ENCODE measurements around the gene SLC30A3. TPM values are rescaled to one million over a fixed set of nuclear protein-coding genes. Genes with fewer than 3 reads are reported as not detected.

The SLC30A3 gene
- total RNA-seq, 6 experiments from 2014 or later, result not detected

DNA sequence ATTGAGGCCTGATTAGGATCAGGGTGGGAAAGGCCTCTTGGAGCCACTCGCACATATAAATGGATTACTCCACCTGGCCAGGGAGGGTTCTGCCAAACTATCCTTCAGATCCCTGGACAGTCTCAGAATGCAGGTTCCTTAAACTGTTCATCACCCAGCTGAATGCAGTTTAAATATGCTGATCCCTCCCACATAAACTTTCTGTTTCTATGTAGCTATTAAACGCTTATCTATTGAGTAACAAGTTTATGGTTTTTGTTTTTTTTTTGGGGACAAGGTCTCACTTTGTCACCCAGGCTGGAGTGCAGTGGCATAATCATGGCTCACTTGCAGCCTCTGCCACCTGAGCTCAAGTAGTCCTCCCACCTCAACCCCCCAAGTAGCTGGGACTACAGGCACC is 43.8 kb downstream of the SLC30A3 start:
- no peak for TF ChIP-seq POLR2A (IDR thresholded peaks at IDR 0.05)
- TF ChIP-seq, protein P1, sequence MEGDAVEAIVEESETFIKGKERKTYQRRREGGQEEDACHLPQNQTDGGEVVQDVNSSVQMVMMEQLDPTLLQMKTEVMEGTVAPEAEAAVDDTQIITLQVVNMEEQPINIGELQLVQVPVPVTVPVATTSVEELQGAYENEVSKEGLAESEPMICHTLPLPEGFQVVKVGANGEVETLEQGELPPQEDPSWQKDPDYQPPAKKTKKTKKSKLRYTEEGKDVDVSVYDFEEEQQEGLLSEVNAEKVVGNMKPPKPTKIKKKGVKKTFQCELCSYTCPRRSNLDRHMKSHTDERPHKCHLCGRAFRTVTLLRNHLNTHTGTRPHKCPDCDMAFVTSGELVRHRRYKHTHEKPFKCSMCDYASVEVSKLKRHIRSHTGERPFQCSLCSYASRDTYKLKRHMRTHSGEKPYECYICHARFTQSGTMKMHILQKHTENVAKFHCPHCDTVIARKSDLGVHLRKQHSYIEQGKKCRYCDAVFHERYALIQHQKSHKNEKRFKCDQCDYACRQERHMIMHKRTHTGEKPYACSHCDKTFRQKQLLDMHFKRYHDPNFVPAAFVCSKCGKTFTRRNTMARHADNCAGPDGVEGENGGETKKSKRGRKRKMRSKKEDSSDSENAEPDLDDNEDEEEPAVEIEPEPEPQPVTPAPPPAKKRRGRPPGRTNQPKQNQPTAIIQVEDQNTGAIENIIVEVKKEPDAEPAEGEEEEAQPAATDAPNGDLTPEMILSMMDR (IDR thresholded peaks at IDR 0.05), result no peak
- intact Hi-C loops (cut with DNase I), result no loop called here
- Histone ChIP-seq H3K9me3 (no peaks in the 10 kb centered on the region), H3K27ac (no peak overlapping the region), H3K36me3 (peaks cover 0 to 33% (median 14%) of the 10 kb centered on the region in 4 donors), H3K4me1 (peaks cover 0 to 6% (median 0%) of the 10 kb centered on the region in 4 donors), H3K27me3 (no peaks in the 10 kb centered on the region), H3K4me3 (no peak overlapping the region)
- ATAC-seq (no peak), DNase-seq (peak in 1 of 3 donors; percentile 13)
- 62% methylated on average over 2 of the region's 2 CpGs for WGBS (ENCODE audit: insufficient coverage, low coverage, low lambda C conversion rate, missing lambda C conversion rate)

DNA sequence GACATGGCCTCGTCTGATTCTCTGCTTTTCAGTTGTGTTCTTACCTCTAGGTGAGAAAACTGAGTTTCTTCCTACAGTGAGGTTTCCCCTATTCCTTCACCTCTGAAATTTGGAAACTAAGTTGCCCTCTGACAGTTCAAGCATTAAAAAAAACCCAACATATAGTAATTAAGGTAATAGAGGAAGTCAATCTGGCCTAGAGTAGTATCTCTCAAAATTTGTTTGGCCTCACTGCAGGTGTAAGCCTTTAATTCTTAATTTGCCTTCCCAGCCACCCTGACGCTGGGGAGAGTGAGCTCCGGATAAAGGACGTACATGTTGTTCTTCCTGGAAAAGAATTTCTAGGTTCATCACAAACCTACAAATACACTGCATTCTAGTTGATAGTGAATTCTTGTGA is 44.2 kb downstream of the SLC30A3 start:
- Histone ChIP-seq H3K27me3 (no peaks in the 10 kb centered on the region), H3K4me1 (peaks cover 0 to 9% (median 0%) of the 10 kb centered on the region in 4 donors), H3K36me3 (peaks cover 0 to 28% (median 12%) of the 10 kb centered on the region in 4 donors), H3K9me3 (no peaks in the 10 kb centered on the region), H3K27ac (no peak overlapping the region), H3K4me3 (no peak overlapping the region)
- ATAC-seq (no peak), DNase-seq (peak in 1 of 3 donors; percentile 15)
- WGBS (ENCODE audit: insufficient coverage, low coverage, low lambda C conversion rate, missing lambda C conversion rate), result 87% methylated on average over 2 of the region's 4 CpGs
- no peak for TF ChIP-seq POLR2A (IDR thresholded peaks at IDR 0.05)
- TF ChIP-seq, protein P1 (IDR thresholded peaks at IDR 0.05), result no peak
- intact Hi-C loops (cut with DNase I), result no loop called here

DNA sequence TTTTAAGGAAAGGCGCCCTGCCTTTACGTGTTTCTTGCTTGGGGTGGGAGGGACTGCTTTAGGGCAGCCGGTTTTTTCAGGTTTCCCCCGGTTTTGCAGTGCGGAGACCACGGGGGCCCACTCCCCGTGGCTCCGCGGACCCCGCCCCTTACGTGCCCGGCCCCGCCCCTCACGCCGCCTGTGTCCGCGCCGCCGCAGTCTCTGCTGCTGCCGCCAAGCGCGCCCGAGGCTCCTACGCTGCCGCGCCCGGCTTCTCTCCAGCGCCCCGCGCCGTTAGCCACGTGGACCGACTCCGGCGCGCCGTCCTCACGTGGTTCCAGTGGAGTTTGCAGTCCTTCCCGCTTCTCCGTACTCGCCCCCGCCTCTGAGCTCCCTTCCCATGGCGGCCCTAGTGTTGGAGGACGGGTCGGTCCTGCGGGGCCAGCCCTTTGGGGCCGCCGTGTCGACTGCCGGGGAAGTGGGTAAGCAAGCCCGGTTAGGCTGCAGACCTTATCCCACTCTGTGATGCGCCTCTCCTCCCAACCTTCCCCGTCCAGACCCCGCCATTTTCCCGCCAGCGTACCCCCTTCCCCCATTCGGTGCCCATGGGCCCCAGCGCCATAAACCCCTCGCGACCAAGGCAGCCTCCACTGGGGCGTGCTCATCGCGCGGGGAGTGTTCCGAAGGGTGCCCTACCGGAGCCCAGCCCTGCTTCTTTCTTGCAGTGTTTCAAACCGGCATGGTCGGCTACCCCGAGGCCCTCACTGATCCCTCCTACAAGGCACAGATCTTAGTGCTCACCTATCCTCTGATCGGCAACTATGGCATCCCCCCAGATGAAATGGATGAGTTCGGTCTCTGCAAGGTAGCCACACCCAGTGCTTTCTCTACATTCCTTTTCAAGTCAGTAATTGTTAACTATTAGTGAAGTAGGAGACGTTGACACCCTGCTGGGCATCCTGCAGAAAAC is 45.4 kb downstream of the SLC30A3 start, which contains the start of gene CAD:
Gene CAD, plus strand, starts transcription at position 197 of the 949 bp plus-strand sequence. Its CDS starts 183 bp downstream, at position 380.
- Histone ChIP-seq H3K27ac (peak within 1 kb of the TSS; percentile 32 to 47 (median 36)), H3K27me3 (no peaks in the 10 kb centered on the region), H3K4me1 (peaks cover 0 to 16% (median 3%) of the 10 kb centered on the region in 4 donors), H3K36me3 (peaks cover 0 to 18% (median 6%) of the 10 kb centered on the region in 4 donors), H3K4me3 (peak within 1 kb of the TSS; percentile 63 to 75 (median 65)), H3K9me3 (no peaks in the 10 kb centered on the region)
- TF ChIP-seq POLR2A (IDR thresholded peaks at IDR 0.05), result peak; percentile 35
- TF ChIP-seq, protein P1 (IDR thresholded peaks at IDR 0.05), result peak; percentile 18 to 49 (median 34)
- peak; percentile 93 to 95 (median 94) for ATAC-seq
- DNase-seq, result peak; percentile 89 to 92 (median 90)
- 5% methylated on average over 36 of the region's 72 CpGs for WGBS (ENCODE audit: insufficient coverage, low coverage, low lambda C conversion rate, missing lambda C conversion rate)
- intact Hi-C loops (cut with DNase I), result no loop called here

DNA sequence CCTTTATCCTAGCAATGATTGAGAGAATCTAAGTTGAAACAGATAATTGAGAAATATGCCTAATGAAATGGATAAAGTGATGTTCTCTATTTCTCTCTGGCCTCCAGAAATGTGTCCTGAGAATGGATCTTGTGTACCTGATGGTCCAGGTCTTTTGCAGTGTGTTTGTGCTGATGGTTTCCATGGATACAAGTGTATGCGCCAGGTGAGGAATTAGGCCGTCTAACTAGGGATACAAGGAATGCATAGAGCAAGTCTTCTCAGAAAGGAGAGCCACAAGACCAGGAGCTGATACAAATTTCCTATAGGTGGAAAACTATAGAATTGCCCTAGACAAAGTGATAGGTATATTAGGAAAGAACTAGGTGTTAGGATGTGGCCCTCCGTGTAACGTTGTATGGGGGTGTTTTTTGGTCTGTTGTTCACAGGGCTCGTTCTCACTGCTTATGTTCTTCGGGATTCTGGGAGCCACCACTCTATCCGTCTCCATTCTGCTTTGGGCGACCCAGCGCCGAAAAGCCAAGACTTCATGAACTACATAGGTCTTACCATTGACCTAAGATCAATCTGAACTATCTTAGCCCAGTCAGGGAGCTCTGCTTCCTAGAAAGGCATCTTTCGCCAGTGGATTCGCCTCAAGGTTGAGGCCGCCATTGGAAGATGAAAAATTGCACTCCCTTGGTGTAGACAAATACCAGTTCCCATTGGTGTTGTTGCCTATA is 46.3 kb downstream of the SLC30A3 start:
- Histone ChIP-seq H3K9me3 (no peaks in the 10 kb centered on the region), H3K36me3 (peaks cover 0 to 11% (median 3%) of the 10 kb centered on the region in 4 donors), H3K27me3 (no peaks in the 10 kb centered on the region), H3K27ac (peak overlapping the region in 2 of 3 donors; percentile 32 to 36), H3K4me1 (peaks cover 0 to 16% (median 3%) of the 10 kb centered on the region in 4 donors), H3K4me3 (peak overlapping the region; percentile 63 to 75 (median 65))
- peak in 1 of 3 donors; percentile 41 for DNase-seq
- no peak for ATAC-seq
- intact Hi-C loops (cut with DNase I), result no loop called here
- WGBS (ENCODE audit: insufficient coverage, low coverage, low lambda C conversion rate, missing lambda C conversion rate), result 93% methylated on average over 4 of the region's 13 CpGs
- no peak for TF ChIP-seq POLR2A (IDR thresholded peaks at IDR 0.05)
- TF ChIP-seq, protein P1 (IDR thresholded peaks at IDR 0.05), result no peak

Measured in right lobe of liver (tissue), 6 donors.